ENCODE measurements around the gene CYTH2.

CYTH2 gene

DNA sequence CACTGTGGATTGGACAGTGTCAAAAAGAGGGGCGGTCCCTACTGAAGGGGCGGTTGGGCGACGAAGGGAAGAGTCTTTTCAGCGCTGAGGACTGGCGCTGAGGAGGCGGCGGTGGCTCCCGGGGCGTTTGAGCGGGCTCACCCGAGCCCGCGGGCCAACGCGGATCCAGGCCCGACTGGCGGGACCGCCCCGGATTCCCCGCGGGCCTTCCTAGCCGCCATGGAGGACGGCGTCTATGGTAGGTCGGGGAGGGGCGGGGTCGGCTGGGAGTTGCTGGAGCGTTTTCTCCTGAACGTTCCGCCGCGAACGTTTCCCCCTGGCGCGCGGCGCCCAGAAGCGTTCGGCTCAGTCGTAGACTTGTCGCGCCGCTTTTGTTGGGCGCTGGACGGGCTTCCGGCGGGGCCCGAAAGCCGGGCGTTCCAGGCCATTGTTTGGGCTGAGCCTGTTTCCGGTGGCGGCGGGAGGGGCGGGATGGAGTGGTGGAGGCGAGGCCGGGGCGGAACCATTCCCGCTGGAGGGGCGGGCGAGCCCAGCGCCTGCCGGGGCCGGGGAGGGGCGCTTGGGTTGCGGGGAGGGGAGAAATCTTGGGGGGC, at the start of gene CYTH2:
TSS of gene CYTH2 (plus strand) at position 81 of the 593 bp plus-strand sequence. CDS start at position 220, 139 bp downstream.
- peak; percentile 98 for DNase-seq (ENCODE audit: low read depth)
- TF ChIP-seq, protein P1, sequence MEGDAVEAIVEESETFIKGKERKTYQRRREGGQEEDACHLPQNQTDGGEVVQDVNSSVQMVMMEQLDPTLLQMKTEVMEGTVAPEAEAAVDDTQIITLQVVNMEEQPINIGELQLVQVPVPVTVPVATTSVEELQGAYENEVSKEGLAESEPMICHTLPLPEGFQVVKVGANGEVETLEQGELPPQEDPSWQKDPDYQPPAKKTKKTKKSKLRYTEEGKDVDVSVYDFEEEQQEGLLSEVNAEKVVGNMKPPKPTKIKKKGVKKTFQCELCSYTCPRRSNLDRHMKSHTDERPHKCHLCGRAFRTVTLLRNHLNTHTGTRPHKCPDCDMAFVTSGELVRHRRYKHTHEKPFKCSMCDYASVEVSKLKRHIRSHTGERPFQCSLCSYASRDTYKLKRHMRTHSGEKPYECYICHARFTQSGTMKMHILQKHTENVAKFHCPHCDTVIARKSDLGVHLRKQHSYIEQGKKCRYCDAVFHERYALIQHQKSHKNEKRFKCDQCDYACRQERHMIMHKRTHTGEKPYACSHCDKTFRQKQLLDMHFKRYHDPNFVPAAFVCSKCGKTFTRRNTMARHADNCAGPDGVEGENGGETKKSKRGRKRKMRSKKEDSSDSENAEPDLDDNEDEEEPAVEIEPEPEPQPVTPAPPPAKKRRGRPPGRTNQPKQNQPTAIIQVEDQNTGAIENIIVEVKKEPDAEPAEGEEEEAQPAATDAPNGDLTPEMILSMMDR (IDR thresholded peaks at IDR 0.05; ENCODE audit: low read depth, low read length) = no peak
- TF ChIP-seq, protein P2, sequence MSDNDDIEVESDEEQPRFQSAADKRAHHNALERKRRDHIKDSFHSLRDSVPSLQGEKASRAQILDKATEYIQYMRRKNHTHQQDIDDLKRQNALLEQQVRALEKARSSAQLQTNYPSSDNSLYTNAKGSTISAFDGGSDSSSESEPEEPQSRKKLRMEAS (IDR thresholded peaks at IDR 0.05; ENCODE audit: low read depth, low read length) = 0 out of 2 replicates have a peak, but pooled peaks have one; percentile 35
- TF ChIP-seq POLR2A (IDR thresholded peaks at IDR 0.05; ENCODE audit: extremely low read depth, insufficient read length) (peak; percentile 100), MYC (IDR thresholded peaks at IDR 0.05; ENCODE audit: low read depth, low read length) (peak; percentile 49)
- peak within 1 kb of the TSS; percentile 78 for H3K4me3 ChIP-seq (ENCODE audit: low read depth, low read length)

DNA sequence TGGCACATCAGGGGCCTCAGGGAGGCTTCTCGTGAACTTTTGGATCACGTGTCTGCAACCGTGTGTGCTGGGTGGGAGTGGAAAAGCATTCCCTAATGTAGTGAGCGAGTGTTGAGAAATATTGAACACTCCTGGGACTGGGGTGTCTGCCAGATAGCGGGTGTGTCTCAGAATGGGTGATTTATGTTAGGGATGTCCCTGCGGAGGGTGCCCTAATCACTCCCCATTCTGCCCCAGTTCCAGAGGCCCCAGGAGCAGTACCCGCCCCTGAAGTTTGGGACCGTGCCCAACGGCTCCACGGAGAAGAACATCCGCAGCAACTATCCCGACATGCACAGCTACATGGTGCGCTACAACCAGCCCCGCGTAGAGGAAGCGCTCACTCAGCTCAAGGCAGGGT, 47.6 kb upstream of the CYTH2 start:
- H3K4me3 ChIP-seq (ENCODE audit: low read depth, low read length) = no peak overlapping the region
- DNase-seq (ENCODE audit: low read depth) = no peak
- TF ChIP-seq, protein P1 (IDR thresholded peaks at IDR 0.05; ENCODE audit: low read depth, low read length) = no peak
- TF ChIP-seq POLR2A (IDR thresholded peaks at IDR 0.05; ENCODE audit: extremely low read depth, insufficient read length) (no peak), MYC (IDR thresholded peaks at IDR 0.05; ENCODE audit: low read depth, low read length) (no peak)
- TF ChIP-seq, protein P2 (IDR thresholded peaks at IDR 0.05; ENCODE audit: low read depth, low read length) = no peak

GRCh38 chr19:48424694-48425219, 44.4 kb upstream of the CYTH2 start:
- TF ChIP-seq POLR2A (IDR thresholded peaks at IDR 0.05; ENCODE audit: extremely low read depth, insufficient read length) (no peak), MYC (IDR thresholded peaks at IDR 0.05; ENCODE audit: low read depth, low read length) (no peak)
- TF ChIP-seq, protein P2 (IDR thresholded peaks at IDR 0.05; ENCODE audit: low read depth, low read length) = no peak
- TF ChIP-seq, protein P1 (IDR thresholded peaks at IDR 0.05; ENCODE audit: low read depth, low read length) = no peak
- DNase-seq (ENCODE audit: low read depth) = peak; percentile 91
- peak overlapping the region; percentile 29 for H3K4me3 ChIP-seq (ENCODE audit: low read depth, low read length)

DNA sequence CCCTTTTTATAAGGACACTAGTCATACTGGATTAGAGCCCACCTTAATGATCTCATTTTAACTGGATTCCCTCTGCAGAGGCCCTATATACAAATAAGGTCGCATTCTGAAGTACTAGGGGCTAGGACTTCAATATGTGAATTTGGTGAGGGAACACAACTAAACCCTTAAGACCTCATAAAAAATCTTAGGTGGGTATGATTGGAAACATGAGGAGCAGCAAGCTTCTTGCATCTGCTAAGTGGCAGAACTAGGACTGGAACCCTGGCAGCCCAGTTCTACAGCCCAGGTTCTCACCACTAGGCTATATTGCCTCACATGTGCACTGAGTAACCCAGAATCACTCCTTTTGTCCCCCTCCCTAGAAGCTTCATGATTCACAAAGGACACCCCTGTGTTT, 40.5 kb upstream of the CYTH2 start:
- DNase-seq (ENCODE audit: low read depth) = peak; percentile 57
- H3K4me3 ChIP-seq (ENCODE audit: low read depth, low read length) = no peak overlapping the region
- TF ChIP-seq POLR2A (IDR thresholded peaks at IDR 0.05; ENCODE audit: extremely low read depth, insufficient read length) (no peak), MYC (IDR thresholded peaks at IDR 0.05; ENCODE audit: low read depth, low read length) (no peak)
- TF ChIP-seq, protein P2 (IDR thresholded peaks at IDR 0.05; ENCODE audit: low read depth, low read length) = no peak
- TF ChIP-seq, protein P1 (IDR thresholded peaks at IDR 0.05; ENCODE audit: low read depth, low read length) = no peak

DNA sequence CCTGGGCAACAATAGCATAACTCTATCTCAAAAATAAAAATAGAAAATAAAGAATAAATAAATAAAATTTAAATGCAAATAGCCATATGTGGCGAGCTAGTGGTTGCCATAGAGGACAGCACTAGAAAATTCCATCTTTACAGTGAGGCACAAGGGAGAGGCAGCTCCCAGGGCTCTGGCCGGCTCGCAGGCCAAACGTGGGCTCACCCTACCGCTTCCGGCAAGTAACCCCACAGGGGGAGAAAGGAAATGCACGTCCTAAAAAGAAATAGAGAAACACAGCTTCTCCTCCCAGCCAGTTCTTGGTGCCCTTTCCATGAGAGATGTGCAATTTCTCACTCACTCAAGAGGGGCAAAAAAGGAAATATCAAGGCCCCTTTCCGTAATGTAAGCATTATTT, 35.8 kb upstream of the CYTH2 start:
- no peak overlapping the region for H3K4me3 ChIP-seq (ENCODE audit: low read depth, low read length)
- TF ChIP-seq POLR2A (IDR thresholded peaks at IDR 0.05; ENCODE audit: extremely low read depth, insufficient read length) = no peak
- DNase-seq (ENCODE audit: low read depth) = peak; percentile 31

DNA sequence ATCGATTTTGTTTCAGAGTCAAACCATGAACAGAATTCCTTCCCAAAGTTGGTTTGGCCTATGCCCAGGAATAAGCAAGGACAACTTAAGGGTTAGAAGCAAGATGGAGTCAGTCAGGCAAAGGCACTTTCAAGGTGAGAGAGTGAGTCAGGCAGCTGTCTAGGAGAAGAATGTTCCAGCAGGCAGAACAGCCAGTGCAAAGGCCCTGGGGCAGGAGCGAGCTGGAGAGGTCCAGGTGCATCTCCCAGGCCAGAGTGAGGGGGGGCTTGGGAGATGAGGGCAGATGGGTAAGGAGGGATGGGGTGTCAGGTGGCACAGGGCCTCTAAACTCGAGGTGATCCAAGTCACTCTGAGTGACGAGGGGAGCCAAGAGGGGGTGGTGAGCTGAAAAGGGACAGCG, 32.6 kb upstream of the CYTH2 start:
- no peak overlapping the region for H3K4me3 ChIP-seq (ENCODE audit: low read depth, low read length)
- no peak for TF ChIP-seq POLR2A (IDR thresholded peaks at IDR 0.05; ENCODE audit: extremely low read depth, insufficient read length)
- TF ChIP-seq, protein P1 (IDR thresholded peaks at IDR 0.05; ENCODE audit: low read depth, low read length) = no peak
- TF ChIP-seq MYC (IDR thresholded peaks at IDR 0.05; ENCODE audit: low read depth, low read length) = no peak
- TF ChIP-seq, protein P2 (IDR thresholded peaks at IDR 0.05; ENCODE audit: low read depth, low read length) = no peak
- DNase-seq (ENCODE audit: low read depth) = peak; percentile 19
